ENCODE measurements around the gene KIFC3.
A peak's percentile ranks its signal among the peaks of the same experiment; 100 is the strongest.
"Not testable (repeated sequence)": the region's sequence is repeated elsewhere in the genome, so short reads cannot be mapped to it uniquely, and the experiment has no call there.

KIFC3 gene

GRCh38 chr16:57751539-57752202 lies 50.6 kb downstream of the KIFC3 start:
- no peak for DNase-seq (ENCODE audit: low spot score in 2 of 2)
- no peak overlapping the region for H3K4me3 Mint-ChIP-seq
- H3K9me3 Mint-ChIP-seq: no peaks in the 10 kb centered on the region
- ATAC-seq: no peak
- H3K36me3 Mint-ChIP-seq: peaks cover 21% of the 10 kb centered on the region
- H3K4me1 Mint-ChIP-seq: peaks cover 26% of the 10 kb centered on the region
- peak overlapping the region; percentile 51 for H3K27ac Mint-ChIP-seq

- ATAC-seq (no peak), DNase-seq (ENCODE audit: low spot score in 2 of 2) (no peak)
- Mint-ChIP-seq H3K9me3 (no peaks in the 10 kb centered on the region), H3K27ac (peak overlapping the region; percentile 51), H3K4me3 (no peak overlapping the region), H3K36me3 (peaks cover 22% of the 10 kb centered on the region), H3K4me1 (peaks cover 20% of the 10 kb centered on the region)
These were observed 51.3 kb downstream of the KIFC3 start for GRCh38 chr16:57750796-57751538.

GRCh38 chr16:57749856-57750452 lies 52.3 kb downstream of the KIFC3 start:
- ATAC-seq (no peak), DNase-seq (ENCODE audit: low spot score in 2 of 2) (no peak)
- Mint-ChIP-seq H3K4me3 (no peak overlapping the region), H3K27ac (peak overlapping the region; percentile 51), H3K4me1 (peaks cover 18% of the 10 kb centered on the region), H3K36me3 (peaks cover 19% of the 10 kb centered on the region), H3K9me3 (no peaks in the 10 kb centered on the region)

- Mint-ChIP-seq H3K9me3 (no peaks in the 10 kb centered on the region), H3K4me1 (peaks cover 18% of the 10 kb centered on the region), H3K27ac (peak overlapping the region; percentile 51), H3K36me3 (peaks cover 15% of the 10 kb centered on the region), H3K4me3 (no peak overlapping the region)
- ATAC-seq (no peak), DNase-seq (ENCODE audit: low spot score in 2 of 2) (no peak)
These were observed 53.1 kb downstream of the KIFC3 start for GRCh38 chr16:57749101-57749692.

GRCh38 chr16:57748596-57748995 lies 53.7 kb downstream of the KIFC3 start:
- Mint-ChIP-seq H3K4me1 (peaks cover 18% of the 10 kb centered on the region), H3K9me3 (no peaks in the 10 kb centered on the region), H3K4me3 (no peak overlapping the region), H3K27ac (peak overlapping the region; percentile 51), H3K36me3 (peaks cover 14% of the 10 kb centered on the region)
- DNase-seq (ENCODE audit: low spot score in 2 of 2): no peak
- no peak for ATAC-seq

GRCh38 chr16:57747996-57748395 lies 54.3 kb downstream of the KIFC3 start:
- peaks cover 18% of the 10 kb centered on the region for H3K4me1 Mint-ChIP-seq
- DNase-seq (ENCODE audit: low spot score in 2 of 2) (no peak), ATAC-seq (no peak)
- H3K36me3 Mint-ChIP-seq: peaks cover 19% of the 10 kb centered on the region
- H3K4me3 Mint-ChIP-seq: no peak overlapping the region
- H3K27ac Mint-ChIP-seq: no peak overlapping the region
- H3K9me3 Mint-ChIP-seq: no peaks in the 10 kb centered on the region

GRCh38 chr16:57747496-57747895 lies 54.8 kb downstream of the KIFC3 start:
- Mint-ChIP-seq H3K27ac (no peak overlapping the region), H3K4me3 (no peak overlapping the region), H3K4me1 (peaks cover 18% of the 10 kb centered on the region), H3K9me3 (no peaks in the 10 kb centered on the region), H3K36me3 (peaks cover 24% of the 10 kb centered on the region)
- DNase-seq (ENCODE audit: low spot score in 2 of 2): no peak
- no peak for ATAC-seq

GRCh38 chr16:57747091-57747490 lies 55.2 kb downstream of the KIFC3 start:
- H3K4me1 Mint-ChIP-seq: peaks cover 18% of the 10 kb centered on the region
- H3K9me3 Mint-ChIP-seq: no peaks in the 10 kb centered on the region
- ATAC-seq (no peak), DNase-seq (ENCODE audit: low spot score in 2 of 2) (no peak)
- H3K4me3 Mint-ChIP-seq: no peak overlapping the region
- no peak overlapping the region for H3K27ac Mint-ChIP-seq
- peaks cover 26% of the 10 kb centered on the region for H3K36me3 Mint-ChIP-seq

- H3K4me3 Mint-ChIP-seq: not testable (repeated sequence)
- H3K36me3 Mint-ChIP-seq: peaks cover 29% of the 10 kb centered on the region
These were observed 56.0 kb downstream of the KIFC3 start for GRCh38 chr16:57746316-57746715.

GRCh38 chr16:57745768-57746167 lies 56.5 kb downstream of the KIFC3 start:
- H3K27ac Mint-ChIP-seq: peak overlapping the region; percentile 41
- DNase-seq (ENCODE audit: low spot score in 2 of 2) (no peak), ATAC-seq (no peak)
- H3K4me1 Mint-ChIP-seq: peaks cover 11% of the 10 kb centered on the region
- H3K9me3 Mint-ChIP-seq: no peaks in the 10 kb centered on the region
- no peak overlapping the region for H3K4me3 Mint-ChIP-seq
- peaks cover 32% of the 10 kb centered on the region for H3K36me3 Mint-ChIP-seq

More at GRCh38 chr16:57746316-57746715, 56.0 kb downstream of the KIFC3 start:
- Mint-ChIP-seq H3K4me1 (peaks cover 16% of the 10 kb centered on the region), H3K27ac (peak overlapping the region; percentile 41)
- not testable (repeated sequence) for H3K9me3 Mint-ChIP-seq; ATAC-seq; DNase-seq (ENCODE audit: low spot score in 2 of 2)

GRCh38 chr16:57744642-57744903 lies 57.7 kb downstream of the KIFC3 start:
- H3K27ac Mint-ChIP-seq: no peak overlapping the region
- DNase-seq (ENCODE audit: low spot score in 2 of 2) (no peak), ATAC-seq (no peak)
- H3K4me1 Mint-ChIP-seq: peaks cover under 1% of the 10 kb centered on the region
- H3K4me3 Mint-ChIP-seq: no peak overlapping the region
- H3K36me3 Mint-ChIP-seq: peaks cover 28% of the 10 kb centered on the region
- H3K9me3 Mint-ChIP-seq: no peaks in the 10 kb centered on the region

- no peaks in the 10 kb centered on the region for H3K9me3 Mint-ChIP-seq
- H3K4me1 Mint-ChIP-seq: peaks cover under 1% of the 10 kb centered on the region
- H3K36me3 Mint-ChIP-seq: peaks cover 28% of the 10 kb centered on the region
- DNase-seq (ENCODE audit: low spot score in 2 of 2) (no peak), ATAC-seq (no peak)
- H3K4me3 Mint-ChIP-seq: no peak overlapping the region
- H3K27ac Mint-ChIP-seq: no peak overlapping the region
These were observed 58.2 kb downstream of the KIFC3 start for GRCh38 chr16:57743886-57744641.

- Mint-ChIP-seq H3K27ac (no peak overlapping the region), H3K4me3 (no peak overlapping the region), H3K9me3 (no peaks in the 10 kb centered on the region), H3K36me3 (peaks cover 28% of the 10 kb centered on the region), H3K4me1 (peaks cover 5% of the 10 kb centered on the region)
- DNase-seq (ENCODE audit: low spot score in 2 of 2) (no peak), ATAC-seq (no peak)
These were observed 58.8 kb downstream of the KIFC3 start for GRCh38 chr16:57743458-57743857.

- H3K36me3 Mint-ChIP-seq: peaks cover 28% of the 10 kb centered on the region
- no peak overlapping the region for H3K4me3 Mint-ChIP-seq
- ATAC-seq (no peak), DNase-seq (ENCODE audit: low spot score in 2 of 2) (no peak)
- H3K4me1 Mint-ChIP-seq: peaks cover 12% of the 10 kb centered on the region
- no peak overlapping the region for H3K27ac Mint-ChIP-seq
- no peaks in the 10 kb centered on the region for H3K9me3 Mint-ChIP-seq
These were observed 59.7 kb downstream of the KIFC3 start for GRCh38 chr16:57742543-57742942.

- peaks cover 20% of the 10 kb centered on the region for H3K4me1 Mint-ChIP-seq
- H3K4me3 Mint-ChIP-seq: no peak overlapping the region
- peaks cover 28% of the 10 kb centered on the region for H3K36me3 Mint-ChIP-seq
- no peak overlapping the region for H3K27ac Mint-ChIP-seq
- ATAC-seq (no peak), DNase-seq (ENCODE audit: low spot score in 2 of 2) (no peak)
- no peaks in the 10 kb centered on the region for H3K9me3 Mint-ChIP-seq
These were observed 60.6 kb downstream of the KIFC3 start for GRCh38 chr16:57741660-57742191.

All from stimulated activated effector memory CD8-positive, alpha-beta T cell treated with anti-CD3 and anti-CD28 coated beads, Interleukin-12 subunit alpha, Interleukin-12 subunit beta, amount 100 ng/mL, for 72 hours (primary cell).